Kidney (tissue), 14 donors: ENCODE results near the gene COL8A1. TPM values are rescaled to one million over a fixed set of nuclear protein-coding genes. Genes with fewer than 3 reads are reported as not detected.

Source experiments
- DNase-seq, 5 donors: peaks; one replicate each; pipeline ENCODE4 v3.0.0-alpha.2; 2013 to 2020
- FAIRE-seq: peaks from 2 replicates; lab custom pipeline; 2012; peaks lifted over from hg19 to GRCh38; lab: Jason Lieb, UNC
- H3K27ac ChIP-seq, 2 donors: one replicate each; pipeline ENCODE4 v1.7.0; 2013; ENCODE audit warnings: low read depth in 2 of 2, low read length in 2 of 2, inconsistent platforms in 1 of 2
- H3K27me3 ChIP-seq: one replicate; pipeline ENCODE4 v1.7.1; 2013; ENCODE audit warnings: low read length, inconsistent platforms; ENCODE audit not compliant: control insufficient read depth, insufficient read depth
- H3K36me3 ChIP-seq, 3 donors: one replicate each; pipeline versions ENCODE4 v1.7.0 to v1.7.1; 2013; ENCODE audit warnings: low read length in 3 of 3, control low read depth in 1 of 3, inconsistent platforms in 1 of 3; ENCODE audit not compliant: insufficient read depth in 3 of 3, control insufficient read depth in 2 of 3
- H3K4me1 ChIP-seq, 3 donors: one replicate each; pipeline versions ENCODE4 v1.7.0 to v1.7.1; 2013; ENCODE audit warnings: low read length in 3 of 3, inconsistent platforms in 1 of 3, low read depth in 1 of 3; ENCODE audit not compliant: control insufficient read depth in 2 of 3, insufficient read depth in 2 of 3
- H3K4me3 ChIP-seq, 3 donors: one replicate each; pipeline versions ENCODE4 v1.7.0 to v1.8.1; 2013; ENCODE audit warnings: low read length in 3 of 3, control low read depth in 1 of 3, inconsistent platforms in 1 of 3
- H3K9ac ChIP-seq, 3 donors: one replicate each; pipeline versions ENCODE4 v1.7.0 to v1.7.1; 2013; ENCODE audit warnings: low read length in 3 of 3, control low read depth in 1 of 3, inconsistent platforms in 1 of 3
- H3K9me3 ChIP-seq, 3 donors: one replicate each; pipeline versions ENCODE4 v1.7.0 to v1.7.1; 2013; ENCODE audit warnings: low read length in 3 of 3, control low read depth in 1 of 3, inconsistent platforms in 1 of 3; ENCODE audit not compliant: control insufficient read depth in 2 of 3, insufficient read depth in 1 of 3
- CTCF ChIP-seq: IDR thresholded peaks from 3 replicates; pipeline ENCODE4 v1.5.1; 2012; ENCODE audit warnings: mild to moderate bottlenecking, moderate library complexity, borderline replicate concordance; ENCODE audit not compliant: insufficient read depth; ENCODE audit errors: extremely low read depth
- intact Hi-C: fragments of 100-400 bp; cut with DNase I; formaldehyde crosslinking; loops from one replicate; pipeline ENCODE4 v1.11.1; 2022
- polyA plus RNA-seq: library from polyadenylated mRNA; stranded (reverse); fragments of 350-450 nt; fragmentation: Illumina TruSeq; extraction: RNeasy Lipid Tissue Mini Kit (QIAGEN cat#74804); gene quantifications from one replicate; pipeline ENCODE4 v1.2.3, GENCODE V29; 2014; ENCODE audit warnings: low read depth, low replicate concordance; ENCODE audit not compliant: insufficient read depth
- total RNA-seq: library from RNA; stranded (reverse); fragmentation: NEBNext Ultra II Directional; extraction: Animal tissue kit (Norgen Biotek cat#: 25700); gene quantifications from one replicate; pipeline ENCODE4 v1.2.1, GENCODE V29; 2021
- donor health status: control.
- donor health status: control.
- donor health status: control.
- donor health status: control.
- donor health status: control.
- donor health status: DM: yes; HTN: yes; CAD: no.
- donor health status: Normal renal cell carcinoma (clear cell type).

Gene COL8A1
- total and polyA plus RNA-seq, 2 donors from 2014 or later: 3.6 to 24.2 TPM

GRCh38 chr3:99834211-99834957 is 196.0 kb downstream of the COL8A1 start:
- intact Hi-C loops: no loop called here
- H3K27ac ChIP-seq: no peak overlapping the region
- H3K9me3 ChIP-seq: no peaks in the 10 kb centered on the region
- no peaks in the 10 kb centered on the region for H3K27me3 ChIP-seq
- FAIRE-seq (no peak), DNase-seq (no peak)
- no peak overlapping the region for H3K9ac ChIP-seq
- no peaks in the 10 kb centered on the region for H3K36me3 ChIP-seq
- no peak for TF ChIP-seq CTCF
- H3K4me1 ChIP-seq: peaks cover 0 to 3% (median 0%) of the 10 kb centered on the region in 3 donors
- no peak overlapping the region for H3K4me3 ChIP-seq

GRCh38 chr3:99836681-99837080 is 198.3 kb downstream of the COL8A1 start:
- Histone ChIP-seq H3K4me3 (no peak overlapping the region), H3K36me3 (no peaks in the 10 kb centered on the region), H3K4me1 (peaks cover 0 to 3% (median 0%) of the 10 kb centered on the region in 3 donors), H3K27ac (no peak overlapping the region), H3K9me3 (no peaks in the 10 kb centered on the region), H3K9ac (no peak overlapping the region), H3K27me3 (no peaks in the 10 kb centered on the region)
- DNase-seq (no peak), FAIRE-seq (no peak)
- TF ChIP-seq CTCF: no peak
- intact Hi-C loops: loop anchor here (5.0 kb wide), 1 partner anchor 421 kb away; no protein-coding TSS in a partner anchor

- Histone ChIP-seq H3K27me3 (no peaks in the 10 kb centered on the region), H3K9me3 (no peaks in the 10 kb centered on the region), H3K9ac (no peak overlapping the region), H3K4me1 (peaks cover 0 to 3% (median 0%) of the 10 kb centered on the region in 3 donors), H3K4me3 (no peak overlapping the region), H3K27ac (no peak overlapping the region), H3K36me3 (no peaks in the 10 kb centered on the region)
- DNase-seq (no peak), FAIRE-seq (no peak)
- intact Hi-C loops: loop anchor here (5.0 kb wide), 1 partner anchor 420 kb away; no protein-coding TSS in a partner anchor
- no peak for TF ChIP-seq CTCF
Observed at GRCh38 chr3:99837715-99838114, 199.3 kb downstream of the COL8A1 start.
